ENCODE results near the gene ERMAP.
"Not testable (repeated sequence)": the region's sequence is repeated elsewhere in the genome, so short reads cannot be mapped to it uniquely, and the experiment has no call there.

The ERMAP gene

DNA sequence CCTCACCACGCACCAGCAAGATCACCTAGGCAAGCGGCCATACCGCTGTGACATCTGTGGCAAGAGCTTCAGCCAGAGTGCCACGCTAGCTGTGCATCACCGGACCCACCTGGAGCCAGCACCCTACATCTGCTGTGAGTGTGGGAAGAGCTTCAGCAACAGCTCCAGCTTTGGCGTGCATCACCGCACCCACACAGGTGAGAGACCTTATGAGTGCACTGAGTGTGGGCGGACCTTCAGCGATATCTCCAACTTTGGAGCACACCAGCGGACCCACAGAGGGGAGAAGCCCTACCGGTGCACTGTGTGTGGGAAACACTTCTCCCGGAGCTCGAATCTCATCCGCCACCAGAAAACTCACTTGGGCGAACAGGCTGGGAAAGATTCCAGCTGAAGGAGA is 34.5 kb downstream of the ERMAP start:
- peaks cover 63% of the 10 kb centered on the region for H3K36me3 Mint-ChIP-seq (ENCODE audit: low read depth)

DNA sequence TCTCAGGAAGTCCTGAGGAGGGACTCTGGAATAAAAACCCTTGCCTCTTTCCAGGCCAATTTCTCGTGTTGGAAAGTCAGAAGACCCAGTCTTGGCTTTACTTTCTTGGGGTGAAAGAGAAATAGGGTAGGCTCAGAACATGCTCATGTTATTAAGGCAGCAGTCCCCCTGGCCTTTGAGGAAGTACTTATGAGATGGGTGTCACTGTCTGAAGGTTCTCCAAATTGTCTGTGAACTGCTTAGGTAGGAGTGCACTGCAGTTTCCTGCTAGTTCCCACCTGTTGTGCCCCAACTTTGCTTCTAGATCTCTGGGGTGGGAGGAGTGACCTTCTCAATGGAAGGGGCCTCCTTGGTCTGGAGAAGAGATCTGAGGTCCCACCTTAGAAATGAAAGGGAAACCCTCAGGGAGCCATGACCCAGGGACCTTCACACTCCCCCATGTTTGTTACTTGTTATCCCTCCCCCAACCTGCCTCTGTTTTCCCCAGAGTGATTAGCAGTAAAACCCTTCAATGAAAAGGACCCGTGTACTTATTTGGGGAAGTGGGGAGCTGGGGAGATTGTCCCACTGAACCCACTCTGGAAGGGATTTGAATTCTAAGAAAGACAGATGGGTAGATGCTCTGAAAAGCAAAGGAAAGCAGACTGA is 35.2 kb downstream of the ERMAP start:
- Mint-ChIP-seq H3K27ac (no peak overlapping the region), H3K4me1 (peaks cover 27% of the 10 kb centered on the region), H3K4me3 (no peak overlapping the region), H3K36me3 (ENCODE audit: low read depth) (peaks cover 69% of the 10 kb centered on the region), H3K9me3 (peaks cover 27% of the 10 kb centered on the region), H3K27me3 (ENCODE audit: low read depth) (no peaks in the 10 kb centered on the region)
- TF ChIP-seq, protein P1, sequence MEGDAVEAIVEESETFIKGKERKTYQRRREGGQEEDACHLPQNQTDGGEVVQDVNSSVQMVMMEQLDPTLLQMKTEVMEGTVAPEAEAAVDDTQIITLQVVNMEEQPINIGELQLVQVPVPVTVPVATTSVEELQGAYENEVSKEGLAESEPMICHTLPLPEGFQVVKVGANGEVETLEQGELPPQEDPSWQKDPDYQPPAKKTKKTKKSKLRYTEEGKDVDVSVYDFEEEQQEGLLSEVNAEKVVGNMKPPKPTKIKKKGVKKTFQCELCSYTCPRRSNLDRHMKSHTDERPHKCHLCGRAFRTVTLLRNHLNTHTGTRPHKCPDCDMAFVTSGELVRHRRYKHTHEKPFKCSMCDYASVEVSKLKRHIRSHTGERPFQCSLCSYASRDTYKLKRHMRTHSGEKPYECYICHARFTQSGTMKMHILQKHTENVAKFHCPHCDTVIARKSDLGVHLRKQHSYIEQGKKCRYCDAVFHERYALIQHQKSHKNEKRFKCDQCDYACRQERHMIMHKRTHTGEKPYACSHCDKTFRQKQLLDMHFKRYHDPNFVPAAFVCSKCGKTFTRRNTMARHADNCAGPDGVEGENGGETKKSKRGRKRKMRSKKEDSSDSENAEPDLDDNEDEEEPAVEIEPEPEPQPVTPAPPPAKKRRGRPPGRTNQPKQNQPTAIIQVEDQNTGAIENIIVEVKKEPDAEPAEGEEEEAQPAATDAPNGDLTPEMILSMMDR (IDR thresholded peaks at IDR 0.05; ENCODE audit: unreplicated experiment in 3 of 3) = no peak

More for the DNA sequence above, 34.5 kb downstream of the ERMAP start:
- Mint-ChIP-seq H3K27ac (no peak overlapping the region), H3K4me3 (no peak overlapping the region), H3K4me1 (peaks cover 28% of the 10 kb centered on the region), H3K9me3 (peaks cover 22% of the 10 kb centered on the region), H3K27me3 (ENCODE audit: low read depth) (no peaks in the 10 kb centered on the region)
- TF ChIP-seq, protein P1 (IDR thresholded peaks at IDR 0.05; ENCODE audit: unreplicated experiment in 3 of 3) = no peak

DNA sequence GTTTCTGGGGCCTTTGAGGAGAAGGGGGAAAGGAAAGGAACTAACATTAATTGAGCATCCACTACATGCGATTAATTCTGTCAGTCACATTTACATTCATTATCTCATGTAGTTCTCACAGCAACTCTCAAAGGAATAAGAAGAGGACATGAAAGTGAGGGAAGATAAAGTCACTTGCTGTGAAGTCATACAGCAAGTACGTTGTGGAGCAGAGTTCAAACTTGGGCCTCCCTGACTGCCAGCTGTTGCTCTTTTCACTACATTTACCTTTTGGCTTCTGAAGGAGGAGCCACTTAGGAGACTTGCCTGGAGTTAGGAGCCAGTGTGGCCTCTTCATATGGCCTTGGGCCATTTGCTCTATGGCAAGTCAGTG is 35.7 kb downstream of the ERMAP start:
- H3K27ac Mint-ChIP-seq = no peak overlapping the region
- H3K9me3 Mint-ChIP-seq = peaks cover 32% of the 10 kb centered on the region
- H3K27me3 Mint-ChIP-seq (ENCODE audit: low read depth) = no peaks in the 10 kb centered on the region
- H3K36me3 Mint-ChIP-seq (ENCODE audit: low read depth) = peaks cover 74% of the 10 kb centered on the region
- peaks cover 21% of the 10 kb centered on the region for H3K4me1 Mint-ChIP-seq
- no peak overlapping the region for H3K4me3 Mint-ChIP-seq
- TF ChIP-seq, protein P1 (IDR thresholded peaks at IDR 0.05; ENCODE audit: unreplicated experiment in 3 of 3) = no peak

DNA sequence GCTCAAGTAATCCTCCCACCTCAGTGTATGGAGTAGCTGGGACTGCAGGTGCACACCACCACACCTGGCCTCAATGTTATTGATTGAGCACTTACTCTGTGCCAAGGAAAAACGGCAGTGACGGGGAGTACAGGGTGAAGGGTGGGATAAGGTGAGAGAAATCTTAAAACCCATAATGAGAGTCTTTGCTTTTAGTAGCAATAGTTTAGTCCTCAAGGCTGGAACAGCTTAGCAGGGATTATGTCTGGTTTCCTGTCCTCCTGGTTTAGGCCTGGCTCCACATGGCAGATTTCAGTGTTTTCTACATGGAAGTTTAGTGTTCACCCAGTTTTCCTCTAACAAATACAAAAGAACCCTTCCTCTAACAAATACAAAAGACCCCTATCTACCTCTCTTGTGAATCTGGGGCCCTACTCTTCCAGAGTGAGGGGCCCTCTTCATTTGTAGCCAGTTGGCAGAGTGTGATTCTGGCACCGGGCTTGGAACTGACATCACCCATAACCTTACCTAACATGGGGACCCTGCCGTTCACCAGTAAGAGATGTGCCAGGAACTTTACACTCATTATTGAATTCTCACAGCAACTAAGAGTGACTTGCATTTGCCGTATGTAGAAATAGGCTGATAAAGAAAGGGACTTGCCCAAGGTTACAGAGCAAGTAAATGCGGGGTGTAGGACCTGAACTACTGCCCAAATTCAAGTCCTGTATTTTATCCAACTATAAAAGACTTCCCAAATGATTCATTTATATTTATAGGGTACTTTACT is 36.4 kb downstream of the ERMAP start:
- Mint-ChIP-seq H3K4me1 (peaks cover 16% of the 10 kb centered on the region), H3K27me3 (ENCODE audit: low read depth) (no peaks in the 10 kb centered on the region), H3K9me3 (peaks cover 39% of the 10 kb centered on the region), H3K27ac (no peak overlapping the region), H3K36me3 (ENCODE audit: low read depth) (peaks cover 81% of the 10 kb centered on the region), H3K4me3 (no peak overlapping the region)
- TF ChIP-seq, protein P1 (IDR thresholded peaks at IDR 0.05; ENCODE audit: unreplicated experiment in 3 of 3) = no peak

DNA sequence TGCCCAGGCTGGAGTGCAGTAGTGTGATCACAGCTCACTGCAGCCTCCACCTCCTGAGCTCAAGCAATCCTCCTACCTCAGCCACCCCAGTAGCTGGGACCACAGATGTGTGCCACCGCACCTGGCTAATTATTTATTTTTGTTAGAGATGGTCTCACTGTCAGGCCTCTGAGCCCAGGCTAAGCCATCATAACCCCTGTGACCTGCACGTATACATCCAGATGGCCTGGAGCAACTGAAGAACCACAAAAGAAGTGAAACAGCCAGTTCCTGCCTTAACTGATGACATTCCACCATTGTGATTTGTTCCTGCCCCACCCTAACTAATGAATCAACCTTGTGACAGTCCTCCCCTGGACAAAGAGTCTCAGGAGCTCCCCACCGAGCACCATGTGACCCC is 39.6 kb downstream of the ERMAP start:
- H3K4me3 Mint-ChIP-seq; H3K27me3 Mint-ChIP-seq (ENCODE audit: low read depth); H3K4me1 Mint-ChIP-seq; H3K27ac Mint-ChIP-seq: not testable (repeated sequence)
- Mint-ChIP-seq H3K9me3 (peaks cover 53% of the 10 kb centered on the region), H3K36me3 (ENCODE audit: low read depth) (peaks cover 59% of the 10 kb centered on the region)

DNA sequence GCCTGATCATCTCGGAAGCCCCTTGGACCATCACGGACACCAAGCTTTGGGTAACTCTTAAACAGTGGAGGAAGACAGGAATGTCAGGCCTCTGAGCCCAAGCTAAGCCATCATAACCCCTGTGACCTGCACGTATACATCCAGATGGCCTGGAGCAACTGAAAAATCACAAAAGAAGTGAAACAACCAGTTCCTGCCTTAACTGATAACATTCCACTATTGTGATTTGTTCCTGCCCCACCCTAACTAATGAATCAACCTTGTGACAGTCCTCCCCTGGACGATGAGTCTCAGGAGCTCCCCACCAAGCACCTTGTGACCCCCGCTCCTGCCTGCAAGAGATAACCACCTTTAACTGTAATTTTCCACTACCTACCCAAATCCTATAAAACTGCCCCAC is 42.4 kb downstream of the ERMAP start:
- not testable (repeated sequence) for H3K4me1 Mint-ChIP-seq; H3K27ac Mint-ChIP-seq; H3K4me3 Mint-ChIP-seq; H3K27me3 Mint-ChIP-seq (ENCODE audit: low read depth)
- H3K9me3 Mint-ChIP-seq = peaks cover 61% of the 10 kb centered on the region
- peaks cover 36% of the 10 kb centered on the region for H3K36me3 Mint-ChIP-seq (ENCODE audit: low read depth)
